K562 (cell line): Measurements from ENCODE around the gene SLC12A9. TPM values are rescaled to one million over a fixed set of nuclear protein-coding genes. Genes with fewer than 3 reads are reported as not detected.

Experiments
- ARID1B ChIP-seq: fragments of 450-650 bp; IDR thresholded peaks from 2 replicates; pipeline ENCODE4 v1.6.1; 2016; ENCODE audit warnings: antibody characterized with exemption, mild to moderate bottlenecking, inconsistent platforms
- BCL6 ChIP-seq: fragments of 250-450 bp; sonication (Bioruptor Pico); IDR thresholded peaks from 2 replicates; pipeline ENCODE4 v1.4.0; 2020
- BRCA1 ChIP-seq, 2 experiments: fragments of 450-650 bp in 1 of 2; sonication (generic) in 1 of 2; formaldehyde crosslinking in 1 of 2; IDR thresholded peaks; 2 replicates each; pipeline versions ENCODE4 v1.5.0 to v1.6.1; 2017 to 2020; ENCODE audit warnings: mild to moderate bottlenecking in 1 of 2, missing genetic modification reagents in 1 of 2
- CC2D1A ChIP-seq: fragments of 450-650 bp; IDR thresholded peaks from 2 replicates; pipeline ENCODE4 v1.6.1; 2017; ENCODE audit warnings: mild to moderate bottlenecking
- CEBPB ChIP-seq: fragments of 450-650 bp; IDR thresholded peaks from 2 replicates; pipeline ENCODE4 v1.6.1; 2016; ENCODE audit warnings: missing genetic modification characterization, missing compliant biosample characterization
- CHAMP1 ChIP-seq: fragments of 450-650 bp; IDR thresholded peaks from 2 replicates; pipeline ENCODE4 v1.6.1; 2016; ENCODE audit warnings: mild to moderate bottlenecking
- E2F6 ChIP-seq, 2 experiments: IDR thresholded peaks; 2 replicates each; pipeline ENCODE4 v1.6.1; 2011; ENCODE audit warnings: borderline replicate concordance in 1 of 2, control low read depth in 1 of 2, low read depth in 1 of 2, low read length in 1 of 2, mild to moderate bottlenecking in 1 of 2, mixed read lengths in 1 of 2, moderate library complexity in 1 of 2; ENCODE audit not compliant: insufficient read depth in 1 of 2, insufficient read length in 1 of 2, poor library complexity in 1 of 2, severe bottlenecking in 1 of 2; ENCODE audit errors: extremely low read depth in 1 of 2
- E2F8 ChIP-seq: fragments of 450-650 bp; IDR thresholded peaks from 2 replicates; pipeline ENCODE4 v1.7.1; 2018; ENCODE audit warnings: mild to moderate bottlenecking, low read depth; ENCODE audit not compliant: partially characterized antibody
- FOXA1 ChIP-seq: fragments of 450-650 bp; IDR thresholded peaks from 2 replicates; pipeline ENCODE4 v1.6.1; 2016; ENCODE audit warnings: mild to moderate bottlenecking, borderline replicate concordance
- GABPB1 ChIP-seq: sonication (generic); formaldehyde crosslinking; IDR thresholded peaks from 2 replicates; pipeline ENCODE4 v1.8.0; 2022; ENCODE audit warnings: mild to moderate bottlenecking, missing genetic modification reagents
- HNRNPLL ChIP-seq: fragments of 200-400 bp; formaldehyde crosslinking; IDR thresholded peaks from 2 replicates; pipeline ENCODE4 v1.6.1; 2017; ENCODE audit warnings: low read length, low read depth, mild to moderate bottlenecking; ENCODE audit not compliant: poor library complexity, severe bottlenecking
- NCOA1 ChIP-seq: fragments of 450-650 bp; IDR thresholded peaks from 2 replicates; pipeline ENCODE4 v1.6.1; 2016; ENCODE audit warnings: low read depth
- SMARCA5 ChIP-seq: fragments of 450-650 bp; IDR thresholded peaks from 2 replicates; pipeline ENCODE4 v1.6.1; 2016
- SRSF7 ChIP-seq: fragments of 200-400 bp; formaldehyde crosslinking; optimal IDR thresholded peaks from 2 replicates; pipeline ENCODE3; 2017; ENCODE audit warnings: mild to moderate bottlenecking, low read depth, low read length
- STAT6 ChIP-seq: sonication (generic); formaldehyde crosslinking; IDR thresholded peaks from 2 replicates; pipeline ENCODE4 v1.8.1; 2023; ENCODE audit warnings: mild to moderate bottlenecking, missing genetic modification reagents
- TOE1 ChIP-seq, 2 experiments: fragments of 450-650 bp in 1 of 2; sonication (generic) in 1 of 2; formaldehyde crosslinking in 1 of 2; IDR thresholded peaks; 2 replicates each; pipeline versions ENCODE4 v1.7.1 to v1.8.0; 2016 to 2022; ENCODE audit warnings: borderline replicate concordance in 2 of 2, mild to moderate bottlenecking in 2 of 2, antibody characterized with exemption in 1 of 2, inconsistent platforms in 1 of 2, low read depth in 1 of 2, missing genetic modification reagents in 1 of 2, moderate library complexity in 1 of 2
- ZNF121 ChIP-seq: sonication (generic); formaldehyde crosslinking; conservative IDR thresholded peaks from 2 replicates; pipeline ENCODE4 v1.8.0; 2022; ENCODE audit warnings: missing genetic modification reagents
- polyA plus RNA-seq, 8 experiments: library from polyadenylated mRNA; depleted of rRNA in 4 of 8; stranded (reverse) in 5 of 8; unstranded in 3 of 8; fragments of >200 nt; fragmentation: Nextera tagmentation in 2 of 8; fragmentation: Illumina TruSeq in 1 of 8; extraction: Ambion mirVana in 2 of 8; extraction: Trizol in 1 of 8; gene quantifications; 2 replicates each; pipeline versions ENCODE4 v1.2.1 to v1.2.3, GENCODE V29; 2011 to 2014; ENCODE audit warnings: inconsistent platforms in 1 of 8, missing spikeins in 1 of 8
- total RNA-seq, 7 experiments: library from RNA; depleted of rRNA in 6 of 7; stranded (reverse); fragments of >200 nt in 6 of 7; fragmentation: Illumina TruSeq in 2 of 7; extraction: Trizol in 2 of 7; gene quantifications; 2 replicates each; pipeline versions ENCODE4 v1.2.1 to v1.2.3, GENCODE V29; 2011 to 2021; ENCODE audit warnings: low replicate concordance in 1 of 7

Gene SLC12A9
- total and polyA plus RNA-seq, 9 of the 15 experiments (the other 6 are each of a cell fraction or from before 2014, with no cell fraction given): 0.06 to 20.2 (median 10.7) TPM

DNA sequence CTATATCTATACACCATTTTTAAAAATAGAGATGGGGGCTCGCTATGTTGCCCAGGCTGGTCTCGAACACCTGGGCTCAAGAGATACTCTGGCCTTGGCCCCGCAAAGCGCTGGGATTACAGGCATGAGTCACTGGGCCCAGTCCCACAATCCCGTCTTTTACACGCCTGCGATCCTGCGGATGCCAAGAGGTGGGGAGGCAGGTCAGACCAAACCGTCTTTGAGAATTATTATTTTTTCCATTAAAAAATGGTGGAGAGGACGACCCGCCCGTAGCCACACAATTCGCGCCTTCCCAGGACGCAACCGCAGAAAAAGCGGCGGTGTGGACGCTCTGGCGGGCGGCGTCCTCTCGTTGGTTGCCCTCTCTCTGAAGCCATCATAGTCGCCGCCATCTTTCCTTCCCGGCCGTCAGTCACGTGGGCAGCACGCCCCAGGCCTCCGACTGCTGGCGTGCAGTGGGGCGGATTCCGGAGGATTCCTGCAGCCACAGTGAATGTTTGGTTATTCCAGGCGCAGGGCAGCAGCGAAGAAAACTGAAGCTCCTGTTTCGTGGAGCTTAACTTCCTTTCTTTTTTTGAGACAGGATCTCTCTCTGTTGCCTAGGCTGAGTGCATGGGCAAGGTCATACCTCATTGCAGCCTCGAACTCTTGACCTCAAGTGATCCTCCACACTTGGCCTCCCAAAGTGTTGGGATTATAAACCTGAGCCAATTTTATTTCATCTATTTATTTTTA is 15.2 kb upstream of the SLC12A9 start (continued):
- peak; percentile 79 to 82 for TF ChIP-seq E2F6 (IDR thresholded peaks at IDR 0.05; ENCODE audit: borderline replicate concordance in 1 of 2, extremely low read depth in 1 of 2, insufficient read depth in 1 of 2, insufficient read length in 1 of 2, low read depth in 1 of 2, low read length in 1 of 2, poor library complexity in 1 of 2, severe bottlenecking in 1 of 2)
- TF ChIP-seq CC2D1A: no peak; the same call in 1 of the 2 replicates
- TF ChIP-seq SMARCA5: no peak
- no peak for TF ChIP-seq BRCA1 (IDR thresholded peaks at IDR 0.05)
- no peak for TF ChIP-seq BRCA1 (CRISPR knock-in tag; IDR thresholded peaks at IDR 0.05)
- no peak for TF ChIP-seq CHAMP1
- TF ChIP-seq ZNF121 (CRISPR knock-in tag): no peak
- no peak for TF ChIP-seq BCL6
- peak; percentile 73 for TF ChIP-seq E2F8
- peak; percentile 96 for TF ChIP-seq TOE1 (IDR thresholded peaks at IDR 0.05; ENCODE audit: borderline replicate concordance)
- no peak for TF ChIP-seq TOE1 (CRISPR knock-in tag; IDR thresholded peaks at IDR 0.05; ENCODE audit: borderline replicate concordance, low read depth)
- TF ChIP-seq SRSF7: no peak
- TF ChIP-seq ARID1B: peak; percentile 53; the same call in 1 of the 2 replicates
- no peak for TF ChIP-seq CEBPB
- TF ChIP-seq STAT6 (CRISPR knock-in tag): no peak
- TF ChIP-seq GABPB1 (CRISPR knock-in tag): peak; percentile 68; the same call in 1 of the 2 replicates
- TF ChIP-seq NCOA1: no peak
- no peak for TF ChIP-seq FOXA1
- TF ChIP-seq HNRNPLL: peak; percentile 67
